NT2/D1 (cell line): ENCODE data around the gene MLF1.

Experiments
- SUZ12 ChIP-seq: IDR thresholded peaks from 2 replicates; pipeline ENCODE4 v1.6.1; 2011; ENCODE audit not compliant: insufficient read length, insufficient read depth; ENCODE audit errors: extremely low read depth
- YY1 ChIP-seq: IDR thresholded peaks from 2 replicates; pipeline ENCODE4 v1.6.1; 2011; ENCODE audit not compliant: insufficient read length, insufficient read depth
- ZNF274 ChIP-seq: IDR thresholded peaks from 2 replicates; pipeline ENCODE4 v1.6.1; 2011; ENCODE audit warnings: mild to moderate bottlenecking, low read depth, low read length

DNA sequence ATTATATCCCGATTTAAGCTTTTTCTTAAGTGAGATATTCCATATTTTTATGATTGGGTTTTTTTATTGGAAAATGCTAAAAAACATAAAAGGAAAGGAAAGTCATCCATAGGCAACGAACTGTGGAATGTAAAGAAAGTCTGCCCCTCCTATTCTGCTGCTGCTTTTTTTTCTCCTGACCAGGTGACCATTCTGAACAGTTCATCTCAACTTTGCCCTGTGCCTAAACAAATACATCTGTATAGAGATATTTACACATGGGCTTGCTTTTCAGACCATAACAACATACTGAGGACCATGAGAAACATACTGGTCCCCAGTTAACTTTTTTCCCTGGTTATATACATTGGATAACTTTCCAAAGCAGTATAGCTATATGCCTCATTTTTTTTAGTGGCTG is 18.9 kb upstream of the MLF1 start:
- no peak for TF ChIP-seq SUZ12
- TF ChIP-seq YY1, result no peak
- no peak for TF ChIP-seq ZNF274
